Ishikawa (cell line): ENCODE results near the gene MYO5B.
A peak's percentile ranks its signal among the peaks of the same experiment; 100 is the strongest.

Experiments
- CEBPB ChIP-seq: IDR thresholded peaks from 2 replicates; pipeline ENCODE4 v1.6.1; 2012
- CREB1 ChIP-seq: IDR thresholded peaks from 2 replicates; pipeline ENCODE4 v1.6.1; 2012; ENCODE audit warnings: low read depth
- EGR1 ChIP-seq: IDR thresholded peaks from 2 replicates; pipeline ENCODE4 v1.6.1; 2012
- EP300 ChIP-seq: IDR thresholded peaks from 2 replicates; pipeline ENCODE4 v1.6.1; 2012; ENCODE audit warnings: borderline replicate concordance
- FOXM1 ChIP-seq: IDR thresholded peaks from 2 replicates; pipeline ENCODE4 v1.6.1; 2012; ENCODE audit warnings: low read depth, borderline replicate concordance
- MAX ChIP-seq: IDR thresholded peaks from 2 replicates; pipeline ENCODE4 v1.6.1; 2012
- NFIC ChIP-seq: IDR thresholded peaks from 2 replicates; pipeline ENCODE4 v1.6.1; 2012
- RAD21 ChIP-seq: IDR thresholded peaks from 2 replicates; pipeline ENCODE4 v1.6.1; 2012; ENCODE audit warnings: low read depth
- REST ChIP-seq: IDR thresholded peaks from 2 replicates; pipeline ENCODE4 v1.6.1; 2012; ENCODE audit warnings: low read depth, mild to moderate bottlenecking
- TAF1 ChIP-seq: IDR thresholded peaks from 2 replicates; pipeline ENCODE4 v1.6.1; 2012; ENCODE audit warnings: low read depth, mild to moderate bottlenecking
- TCF12 ChIP-seq: IDR thresholded peaks from 2 replicates; pipeline ENCODE4 v1.6.1; 2012; ENCODE audit warnings: low read depth
- TEAD4 ChIP-seq: IDR thresholded peaks from 2 replicates; pipeline ENCODE4 v1.6.1; 2012
- USF1 ChIP-seq: IDR thresholded peaks from 2 replicates; pipeline ENCODE4 v1.6.1; 2012
- YY1 ChIP-seq: IDR thresholded peaks from 2 replicates; pipeline ENCODE4 v1.6.1; 2012; ENCODE audit warnings: low read depth
- ZBTB7A ChIP-seq: IDR thresholded peaks from 2 replicates; pipeline ENCODE4 v1.6.1; 2012; ENCODE audit warnings: low read depth

MYO5B gene

GRCh38 chr18:49878567-49879270, 316.2 kb downstream of the MYO5B start:
- TF ChIP-seq CEBPB, result no peak
- TF ChIP-seq USF1, result peak; percentile 43
- TF ChIP-seq NFIC, result no peak
- no peak for TF ChIP-seq CREB1

GRCh38 chr18:49878015-49878414, 316.9 kb downstream of the MYO5B start:
- no peak for TF ChIP-seq CEBPB
- TF ChIP-seq TCF12, result no peak
- no peak for TF ChIP-seq MAX
- no peak for TF ChIP-seq NFIC
- TF ChIP-seq USF1, result no peak
- TF ChIP-seq TAF1, result no peak
- TF ChIP-seq CREB1, result no peak
- no peak for TF ChIP-seq TEAD4
- no peak for TF ChIP-seq EP300
- no peak for TF ChIP-seq RAD21
- no peak for TF ChIP-seq EGR1
- TF ChIP-seq FOXM1, result no peak

GRCh38 chr18:49876536-49876935, 318.4 kb downstream of the MYO5B start:
- TF ChIP-seq EGR1 (no peak), CREB1 (no peak), YY1 (no peak), FOXM1 (no peak), TCF12 (no peak), EP300 (no peak), NFIC (no peak), MAX (no peak), CEBPB (no peak), ZBTB7A (no peak), TAF1 (no peak), USF1 (no peak), RAD21 (no peak), TEAD4 (no peak), REST (no peak)

- TF ChIP-seq TCF12, result no peak
- TF ChIP-seq TEAD4, result no peak
Measured at GRCh38 chr18:49875783-49876182, 319.2 kb downstream of the MYO5B start.

GRCh38 chr18:49875155-49875554, 319.8 kb downstream of the MYO5B start:
- TF ChIP-seq EP300, result no peak
- TF ChIP-seq NFIC, result no peak
- TF ChIP-seq REST, result no peak
- no peak for TF ChIP-seq YY1
- TF ChIP-seq TCF12, result no peak
- no peak for TF ChIP-seq ZBTB7A
- TF ChIP-seq MAX, result no peak
- no peak for TF ChIP-seq TAF1
- no peak for TF ChIP-seq EGR1
- TF ChIP-seq USF1, result no peak
- TF ChIP-seq RAD21, result no peak
